Measurements from ENCODE around the gene IMMP2L.
A peak's percentile ranks its signal among the peaks of the same experiment; 100 is the strongest.

The IMMP2L gene

GRCh38 chr7:111535142-111535870, 27.0 kb downstream of the IMMP2L start:
- DNase-seq (ENCODE audit: low read depth, low spot score), result no peak
- in situ Hi-C loops (cut with HindIII; ENCODE audit: low sequenced_read_pairs), result no loop called here
- H3K4me3 ChIP-seq (ENCODE audit: low read depth, low read length), result no peak overlapping the region
- TF ChIP-seq, protein P1, sequence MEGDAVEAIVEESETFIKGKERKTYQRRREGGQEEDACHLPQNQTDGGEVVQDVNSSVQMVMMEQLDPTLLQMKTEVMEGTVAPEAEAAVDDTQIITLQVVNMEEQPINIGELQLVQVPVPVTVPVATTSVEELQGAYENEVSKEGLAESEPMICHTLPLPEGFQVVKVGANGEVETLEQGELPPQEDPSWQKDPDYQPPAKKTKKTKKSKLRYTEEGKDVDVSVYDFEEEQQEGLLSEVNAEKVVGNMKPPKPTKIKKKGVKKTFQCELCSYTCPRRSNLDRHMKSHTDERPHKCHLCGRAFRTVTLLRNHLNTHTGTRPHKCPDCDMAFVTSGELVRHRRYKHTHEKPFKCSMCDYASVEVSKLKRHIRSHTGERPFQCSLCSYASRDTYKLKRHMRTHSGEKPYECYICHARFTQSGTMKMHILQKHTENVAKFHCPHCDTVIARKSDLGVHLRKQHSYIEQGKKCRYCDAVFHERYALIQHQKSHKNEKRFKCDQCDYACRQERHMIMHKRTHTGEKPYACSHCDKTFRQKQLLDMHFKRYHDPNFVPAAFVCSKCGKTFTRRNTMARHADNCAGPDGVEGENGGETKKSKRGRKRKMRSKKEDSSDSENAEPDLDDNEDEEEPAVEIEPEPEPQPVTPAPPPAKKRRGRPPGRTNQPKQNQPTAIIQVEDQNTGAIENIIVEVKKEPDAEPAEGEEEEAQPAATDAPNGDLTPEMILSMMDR (IDR thresholded peaks at IDR 0.05; ENCODE audit: low read depth, low read length), result no peak

DNA sequence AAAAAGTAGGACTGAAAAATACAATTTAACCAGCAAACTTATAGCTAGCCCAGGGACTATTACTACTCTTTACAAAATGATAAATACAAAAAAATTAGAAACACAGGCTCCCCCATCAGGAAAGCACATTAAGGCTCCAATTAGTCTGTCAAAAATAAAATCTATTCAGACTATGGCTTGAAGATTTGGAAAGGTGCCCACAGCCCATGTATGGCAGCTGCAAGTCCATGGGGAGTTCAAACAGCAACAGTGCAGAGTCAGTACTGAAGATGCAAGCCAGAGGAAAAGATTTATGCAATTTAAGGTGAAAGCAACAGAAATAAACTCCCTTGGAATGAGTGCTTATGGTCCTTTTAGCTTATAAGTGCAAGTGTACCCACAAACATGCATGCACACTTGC, 29.7 kb downstream of the IMMP2L start:
- no peak overlapping the region for H3K4me3 ChIP-seq (ENCODE audit: low read depth, low read length)
- DNase-seq (ENCODE audit: low read depth, low spot score), result no peak
- in situ Hi-C loops (cut with HindIII; ENCODE audit: low sequenced_read_pairs), result no loop called here
- TF ChIP-seq, protein P1 (IDR thresholded peaks at IDR 0.05; ENCODE audit: low read depth, low read length), result no peak

DNA sequence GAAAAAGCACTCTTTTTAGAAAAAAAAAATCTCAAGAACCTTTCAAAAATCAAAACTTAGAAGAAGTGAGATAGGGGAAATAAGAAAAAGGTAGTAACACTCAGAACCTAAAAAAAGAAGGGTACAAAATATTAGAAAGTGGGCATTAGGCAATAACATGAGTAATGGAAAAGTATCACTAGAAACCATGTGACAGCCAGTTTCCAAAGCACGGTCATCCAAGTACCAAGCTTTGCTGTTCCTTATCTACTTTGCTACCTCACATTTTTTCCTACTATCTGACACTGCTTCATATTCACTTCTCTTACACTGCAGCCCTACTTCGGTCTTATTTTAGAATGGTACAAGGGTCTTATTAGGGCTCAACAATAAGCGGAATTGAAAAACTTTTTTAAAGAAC, 30.3 kb downstream of the IMMP2L start:
- TF ChIP-seq, protein P1 (IDR thresholded peaks at IDR 0.05; ENCODE audit: low read depth, low read length), result no peak
- in situ Hi-C loops (cut with HindIII; ENCODE audit: low sequenced_read_pairs), result no loop called here
- DNase-seq (ENCODE audit: low read depth, low spot score), result no peak
- no peak overlapping the region for H3K4me3 ChIP-seq (ENCODE audit: low read depth, low read length)

- in situ Hi-C loops (cut with HindIII; ENCODE audit: low sequenced_read_pairs), result no loop called here
- no peak overlapping the region for H3K4me3 ChIP-seq (ENCODE audit: low read depth, low read length)
- TF ChIP-seq, protein P1 (IDR thresholded peaks at IDR 0.05; ENCODE audit: low read depth, low read length), result no peak
- no peak for DNase-seq (ENCODE audit: low read depth, low spot score)
Measured at GRCh38 chr7:111530356-111530668, 32.0 kb downstream of the IMMP2L start.

GRCh38 chr7:111529507-111530355, 32.6 kb downstream of the IMMP2L start:
- H3K4me3 ChIP-seq (ENCODE audit: low read depth, low read length), result no peak overlapping the region
- TF ChIP-seq, protein P1 (IDR thresholded peaks at IDR 0.05; ENCODE audit: low read depth, low read length), result no peak
- in situ Hi-C loops (cut with HindIII; ENCODE audit: low sequenced_read_pairs), result no loop called here
- peak; percentile 15 for DNase-seq (ENCODE audit: low read depth, low spot score)

DNA sequence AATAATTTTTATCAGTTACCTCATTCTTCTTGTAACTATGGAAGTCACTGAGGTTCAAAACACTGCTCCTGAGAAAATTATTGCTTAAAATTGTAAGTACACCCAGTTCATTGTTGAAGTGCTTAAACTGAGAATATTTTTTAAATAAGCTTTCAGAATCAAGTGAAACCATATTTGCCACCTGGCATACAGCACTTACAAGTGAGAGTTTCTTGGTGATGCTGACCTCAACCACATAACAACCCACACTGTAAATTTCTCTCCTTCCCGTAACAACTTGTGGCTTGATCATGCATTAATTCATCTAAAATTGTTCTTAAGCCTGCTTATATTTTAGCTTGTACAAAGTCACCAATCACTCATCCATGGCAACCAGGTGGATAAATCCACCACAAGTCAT, 34.0 kb downstream of the IMMP2L start:
- H3K4me3 ChIP-seq (ENCODE audit: low read depth, low read length), result no peak overlapping the region
- in situ Hi-C loops (cut with HindIII; ENCODE audit: low sequenced_read_pairs), result no loop called here
- no peak for DNase-seq (ENCODE audit: low read depth, low spot score)
- TF ChIP-seq, protein P1 (IDR thresholded peaks at IDR 0.05; ENCODE audit: low read depth, low read length), result no peak
